HepG2 (cell line): ENCODE results near the gene ZFAND3.

Experiments
- ELF4 ChIP-seq: sonication (generic); formaldehyde crosslinking; IDR thresholded peaks from 2 replicates; pipeline ENCODE4 v1.5.0; 2020; ENCODE audit warnings: missing genetic modification reagents, mild to moderate bottlenecking, moderate library complexity, borderline replicate concordance
- KMT2A ChIP-seq: sonication (generic); formaldehyde crosslinking; IDR thresholded peaks from 2 replicates; pipeline ENCODE4 v1.4.0; 2020; ENCODE audit warnings: missing genetic modification reagents
- MAZ ChIP-seq, 2 experiments: sonication (generic) in 1 of 2; formaldehyde crosslinking in 1 of 2; IDR thresholded peaks; 2 replicates each; pipeline versions ENCODE4 v1.5.0 to v1.6.1; 2012 to 2020; ENCODE audit warnings: low read depth in 2 of 2, mild to moderate bottlenecking in 2 of 2, borderline replicate concordance in 1 of 2, improper control_type of control experiment in 1 of 2, low read length in 1 of 2, missing genetic modification reagents in 1 of 2, moderate library complexity in 1 of 2
- POLR2A ChIP-seq, 2 experiments: IDR thresholded peaks; 2 replicates each; pipeline ENCODE4 v1.6.1; 2011; ENCODE audit warnings: low read depth in 2 of 2, low read length in 2 of 2, mild to moderate bottlenecking in 1 of 2, moderate library complexity in 1 of 2; ENCODE audit not compliant: insufficient read depth in 1 of 2
- XRCC5 ChIP-seq: fragments of 200-400 bp; formaldehyde crosslinking; optimal IDR thresholded peaks from 2 replicates; pipeline ENCODE3; 2017; ENCODE audit warnings: mild to moderate bottlenecking, low read length
- ZNF766 ChIP-seq: sonication (generic); formaldehyde crosslinking; IDR thresholded peaks from 2 replicates; pipeline ENCODE4 v1.5.0; 2020; ENCODE audit warnings: missing genetic modification reagents, borderline replicate concordance

- TF ChIP-seq MAZ (IDR thresholded peaks at IDR 0.05; ENCODE audit: borderline replicate concordance, low read depth, low read length) (no peak), MAZ (CRISPR knock-in tag; IDR thresholded peaks at IDR 0.05; ENCODE audit: low read depth) (no peak), ELF4 (CRISPR knock-in tag) (no peak), POLR2A (IDR thresholded peaks at IDR 0.05; ENCODE audit: insufficient read depth in 1 of 2, low read depth in 2 of 2, low read length in 2 of 2) (no peak), XRCC5 (no peak), ZNF766 (no peak), KMT2A (CRISPR knock-in tag) (no peak)
Measured at GRCh38 chr6:37981626-37982025, 162.1 kb downstream of the ZFAND3 start.
